ENCODE results near the gene ERVFRD-1. TPM values are rescaled to one million over a fixed set of nuclear protein-coding genes. Genes with fewer than 3 reads are reported as not detected.
"Not testable (repeated sequence)": the region's sequence is repeated elsewhere in the genome, so short reads cannot be mapped to it uniquely, and the experiment has no call there.

Gene ERVFRD-1
- total RNA-seq, 8 experiments from 2014 or later = 0.49 to 3.9 (median 1.1) TPM

- WGBS, 10 experiments = 0% methylated on average over 1 to 6 of the region's 90 CpGs; no CpG with 5 or more reads in 8 of the 10 experiments
- peak; percentile 88 to 97 (median 96) for ATAC-seq (replicated peaks in 6 of 8)
- H3K27ac ChIP-seq = peak within 1 kb of the TSS; percentile 86 to 90
- H3K4me3 ChIP-seq = peak within 1 kb of the TSS; percentile 86 to 97 (median 94)
- peaks cover 4 to 10% of the 10 kb centered on the region in 2 donors for H3K4me1 ChIP-seq (replicated peaks in 1 of 2)
- in situ Hi-C loops (cut with MboI; ENCODE audit: low pct_unique_long_range_greater_than_20kb in 2 of 9, low sequenced_read_pairs in 9 of 9, unreplicated experiment in 9 of 9) = no loop called here
Measured at GRCh38 chr6:11093626-11094410, 17.7 kb downstream of the ERVFRD-1 start, which contains the start of gene SMIM13. Gene SMIM13, plus strand, starts transcription at chr6:11093834. Its CDS starts 480 bp downstream, at chr6:11094314.

- H3K4me1 ChIP-seq (replicated peaks in 1 of 2) = peaks cover 4 to 10% of the 10 kb centered on the region in 2 donors
- ATAC-seq (replicated peaks in 6 of 8) = peak in 3 of 8 experiments; percentile 2 to 12 (median 9)
- 2% methylated on average over 8 of the region's 17 CpGs; no CpG with 5 or more reads in 9 of the 10 experiments for WGBS, 10 experiments
- H3K4me3 ChIP-seq = peak overlapping the region; percentile 86 to 97 (median 94)
- H3K27ac ChIP-seq = peak overlapping the region; percentile 43 to 59
- in situ Hi-C loops (cut with MboI; ENCODE audit: low pct_unique_long_range_greater_than_20kb in 2 of 9, low sequenced_read_pairs in 9 of 9, unreplicated experiment in 9 of 9) = no loop called here
Measured at GRCh38 chr6:11093376-11093625, 18.2 kb downstream of the ERVFRD-1 start.

- Histone ChIP-seq H3K27ac (peak overlapping the region in 1 of 2 donors; percentile 59), H3K4me3 (peak overlapping the region; percentile 86 to 97 (median 94)), H3K4me1 (replicated peaks in 1 of 2) (peaks cover 4 to 10% of the 10 kb centered on the region in 2 donors)
- in situ Hi-C loops (cut with MboI; ENCODE audit: low pct_unique_long_range_greater_than_20kb in 2 of 9, low sequenced_read_pairs in 9 of 9, unreplicated experiment in 9 of 9) = no loop called here
- 0 to 40% (median 13%) methylated on average over 1 to 5 of the region's 10 CpGs; no CpG with 5 or more reads in 3 of the 10 experiments for WGBS, 10 experiments
- ATAC-seq (replicated peaks in 6 of 8) = peak in 6 of 8 experiments; percentile 0 to 2 (median 0)
Measured at GRCh38 chr6:11092668-11093375, 18.7 kb downstream of the ERVFRD-1 start.

- in situ Hi-C loops (cut with MboI; ENCODE audit: low pct_unique_long_range_greater_than_20kb in 2 of 9, low sequenced_read_pairs in 9 of 9, unreplicated experiment in 9 of 9); H3K4me1 ChIP-seq (replicated peaks in 1 of 2); ATAC-seq (replicated peaks in 6 of 8); H3K27ac ChIP-seq; H3K4me3 ChIP-seq: not testable (repeated sequence)
- WGBS, 10 experiments = 73 to 100% (median 83%) methylated on average over 1 to 3 of the region's 5 CpGs; no CpG with 5 or more reads in 5 of the 10 experiments
Measured at GRCh38 chr6:11091141-11091540, 20.4 kb downstream of the ERVFRD-1 start.

GRCh38 chr6:11089695-11090094 is 21.8 kb downstream of the ERVFRD-1 start:
- no peak for ATAC-seq (replicated peaks in 6 of 8)
- Histone ChIP-seq H3K4me1 (replicated peaks in 1 of 2) (no peaks in the 10 kb centered on the region), H3K27ac (no peak overlapping the region), H3K4me3 (no peak overlapping the region)
- 100% methylated on average over 1 of the region's 1 CpG; no CpG with 5 or more reads in 6 of the 10 experiments for WGBS, 10 experiments
- in situ Hi-C loops (cut with MboI; ENCODE audit: low pct_unique_long_range_greater_than_20kb in 2 of 9, low sequenced_read_pairs in 9 of 9, unreplicated experiment in 9 of 9) = no loop called here

GRCh38 chr6:11087141-11087812 is 24.2 kb downstream of the ERVFRD-1 start:
- H3K27ac ChIP-seq; ATAC-seq (replicated peaks in 6 of 8); H3K4me3 ChIP-seq; H3K4me1 ChIP-seq (replicated peaks in 1 of 2); in situ Hi-C loops (cut with MboI; ENCODE audit: low pct_unique_long_range_greater_than_20kb in 2 of 9, low sequenced_read_pairs in 9 of 9, unreplicated experiment in 9 of 9): not testable (repeated sequence)
- WGBS, 10 experiments = 40 to 98% (median 88%) methylated on average over 2 to 23 of the region's 47 CpGs; no CpG with 5 or more reads in 6 of the 10 experiments

- WGBS, 10 experiments = 17 to 83% (median 63%) methylated on average over 1 to 3 of the region's 3 CpGs; no CpG with 5 or more reads in 2 of the 10 experiments
- in situ Hi-C loops (cut with MboI; ENCODE audit: low pct_unique_long_range_greater_than_20kb in 2 of 9, low sequenced_read_pairs in 9 of 9, unreplicated experiment in 9 of 9) = no loop called here
- ATAC-seq (replicated peaks in 6 of 8) = no peak
Measured at GRCh38 chr6:11085758-11086435, 25.6 kb downstream of the ERVFRD-1 start.

GRCh38 chr6:11083956-11084355 is 27.6 kb downstream of the ERVFRD-1 start:
- WGBS, 10 experiments = 73 to 100% (median 93%) methylated on average over 1 to 4 of the region's 5 CpGs; no CpG with 5 or more reads in 2 of the 10 experiments
- no peaks in the 10 kb centered on the region for H3K4me1 ChIP-seq (replicated peaks in 1 of 2)
- in situ Hi-C loops (cut with MboI; ENCODE audit: low pct_unique_long_range_greater_than_20kb in 2 of 9, low sequenced_read_pairs in 9 of 9, unreplicated experiment in 9 of 9) = no loop called here
- no peak overlapping the region for H3K27ac ChIP-seq
- ATAC-seq (replicated peaks in 6 of 8) = no peak
- H3K4me3 ChIP-seq = no peak overlapping the region

More at GRCh38 chr6:11085758-11086435, 25.6 kb downstream of the ERVFRD-1 start:
- no peak overlapping the region for H3K27ac ChIP-seq
- no peaks in the 10 kb centered on the region for H3K4me1 ChIP-seq (replicated peaks in 1 of 2)
- H3K4me3 ChIP-seq = no peak overlapping the region

- no peak for ATAC-seq (replicated peaks in 6 of 8)
- H3K4me1 ChIP-seq (replicated peaks in 1 of 2) = no peaks in the 10 kb centered on the region
- WGBS, 10 experiments = 45 to 100% (median 73%) methylated on average over 1 to 4 of the region's 4 CpGs
- no peak overlapping the region for H3K27ac ChIP-seq
- H3K4me3 ChIP-seq = no peak overlapping the region
- in situ Hi-C loops (cut with MboI; ENCODE audit: low pct_unique_long_range_greater_than_20kb in 2 of 9, low sequenced_read_pairs in 9 of 9, unreplicated experiment in 9 of 9) = no loop called here
Measured at GRCh38 chr6:11083491-11083890, 28.0 kb downstream of the ERVFRD-1 start.

GRCh38 chr6:11080296-11080695 is 31.2 kb downstream of the ERVFRD-1 start:
- Histone ChIP-seq H3K4me1 (replicated peaks in 1 of 2) (no peaks in the 10 kb centered on the region), H3K27ac (no peak overlapping the region), H3K4me3 (no peak overlapping the region)
- ATAC-seq (replicated peaks in 6 of 8) = no peak
- in situ Hi-C loops (cut with MboI; ENCODE audit: low pct_unique_long_range_greater_than_20kb in 2 of 9, low sequenced_read_pairs in 9 of 9, unreplicated experiment in 9 of 9) = no loop called here
- WGBS, 10 experiments = 10 to 100% (median 73%) methylated on average over 1 to 3 of the region's 3 CpGs; no CpG with 5 or more reads in 6 of the 10 experiments

GRCh38 chr6:11078266-11078665 is 33.3 kb downstream of the ERVFRD-1 start:
- 67 to 100% (median 84%) methylated on average over 1 to 4 of the region's 4 CpGs for WGBS, 10 experiments
- in situ Hi-C loops (cut with MboI; ENCODE audit: low pct_unique_long_range_greater_than_20kb in 2 of 9, low sequenced_read_pairs in 9 of 9, unreplicated experiment in 9 of 9) = loop anchor here in 1 of 9 experiments (10.0 kb wide), 1 partner anchor 123 kb away; no protein-coding TSS in a partner anchor

GRCh38 chr6:11076540-11076939 is 35.0 kb downstream of the ERVFRD-1 start:
- no peak overlapping the region for H3K27ac ChIP-seq
- peak in 2 of 8 experiments; percentile 29 to 42 for ATAC-seq (replicated peaks in 6 of 8)
- H3K4me3 ChIP-seq = no peak overlapping the region
- WGBS, 10 experiments = 0 to 100% (median 58%) methylated on average over 1 to 2 of the region's 2 CpGs; no CpG with 5 or more reads in 1 of the 10 experiments
- H3K4me1 ChIP-seq (replicated peaks in 1 of 2) = no peaks in the 10 kb centered on the region
- in situ Hi-C loops (cut with MboI; ENCODE audit: low pct_unique_long_range_greater_than_20kb in 2 of 9, low sequenced_read_pairs in 9 of 9, unreplicated experiment in 9 of 9) = loop anchor here in 1 of 9 experiments (10.0 kb wide), 1 partner anchor 122 kb away; no protein-coding TSS in a partner anchor

More at GRCh38 chr6:11078266-11078665, 33.3 kb downstream of the ERVFRD-1 start:
- H3K27ac ChIP-seq = no peak overlapping the region
- no peak for ATAC-seq (replicated peaks in 6 of 8)
- no peaks in the 10 kb centered on the region for H3K4me1 ChIP-seq (replicated peaks in 1 of 2)
- no peak overlapping the region for H3K4me3 ChIP-seq

All from motor neuron (in vitro differentiated cells).